LHCN-M2 (cell line): ENCODE data around the gene RIOK3. TPM values are rescaled to one million over a fixed set of nuclear protein-coding genes. Genes with fewer than 3 reads are reported as not detected.

Experiments used
- DNase-seq: peaks from one replicate; pipeline ENCODE4 v3.0.0-alpha.2; 2012; ENCODE audit warnings: low read depth
- total RNA-seq: library from RNA; depleted of rRNA; stranded (reverse); fragments of >200 nt; gene quantifications from 2 replicates; pipeline ENCODE4 v1.2.3, GENCODE V29; 2014; rRNA removed

RIOK3 gene
- total RNA-seq, 1 experiment from 2014 or later = 50.6 TPM

DNA sequence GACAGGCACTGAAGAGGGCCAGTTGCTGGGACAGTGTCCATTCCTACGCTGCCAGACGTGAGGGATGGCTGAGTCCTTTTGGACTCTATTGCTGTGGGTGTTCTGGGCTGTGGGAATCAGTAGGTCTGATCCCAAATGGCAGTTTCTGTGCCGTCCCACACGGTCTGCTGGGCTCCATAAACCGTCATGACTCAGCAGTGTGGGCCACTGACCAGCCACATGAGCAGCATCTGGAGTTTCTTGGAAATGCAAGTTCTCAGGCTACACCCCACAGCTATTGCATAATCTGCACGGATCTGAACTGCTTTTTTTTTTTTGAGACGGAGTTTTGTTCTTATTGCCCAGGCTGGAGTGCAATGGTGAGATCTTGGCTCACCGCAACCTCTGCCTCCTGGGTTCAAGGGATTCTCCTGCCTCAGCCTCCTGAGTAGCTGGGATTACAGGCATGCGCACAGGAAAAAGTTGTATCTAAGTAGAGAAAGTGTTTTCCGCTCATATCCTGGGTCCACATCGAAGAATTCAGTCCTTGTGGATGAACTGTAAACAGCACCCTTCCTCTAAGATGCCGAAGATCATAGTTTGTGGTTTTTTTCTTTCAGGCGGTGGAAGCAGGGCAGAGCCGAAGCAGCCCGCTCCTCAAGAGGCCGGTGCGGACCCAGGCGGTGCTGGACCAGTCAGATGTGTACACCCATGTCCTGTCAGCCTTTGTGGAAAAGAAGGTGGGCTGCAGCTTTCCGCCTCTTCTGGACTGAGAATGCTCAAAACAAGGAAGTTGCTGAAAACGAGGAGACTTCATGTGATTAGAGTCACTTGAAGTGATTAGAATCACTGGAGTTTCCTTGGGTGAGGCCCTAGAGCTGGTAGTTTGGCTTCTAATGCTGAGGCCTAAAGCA, 75.7 kb downstream of the RIOK3 start:
- DNase-seq = peak; percentile 91

DNA sequence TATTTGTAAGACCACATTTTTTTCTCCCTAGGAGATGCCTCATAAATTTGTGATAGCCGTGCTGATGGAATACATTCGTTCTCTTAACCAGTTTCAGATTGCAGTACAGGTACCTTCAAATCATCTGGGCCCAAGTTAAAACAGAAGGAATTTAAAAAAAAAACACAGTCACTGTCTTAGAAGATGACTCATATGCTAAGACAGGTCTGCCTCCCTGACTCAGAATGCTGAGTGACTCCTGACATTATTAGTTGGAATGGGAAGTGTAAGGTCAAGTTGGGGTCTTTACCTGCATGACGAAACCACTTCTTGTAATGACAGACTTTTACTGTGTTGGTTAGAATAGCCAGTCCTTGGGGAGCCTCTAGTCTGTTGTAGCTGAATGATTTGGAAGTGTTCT, 76.5 kb downstream of the RIOK3 start:
- DNase-seq = peak; percentile 66

DNA sequence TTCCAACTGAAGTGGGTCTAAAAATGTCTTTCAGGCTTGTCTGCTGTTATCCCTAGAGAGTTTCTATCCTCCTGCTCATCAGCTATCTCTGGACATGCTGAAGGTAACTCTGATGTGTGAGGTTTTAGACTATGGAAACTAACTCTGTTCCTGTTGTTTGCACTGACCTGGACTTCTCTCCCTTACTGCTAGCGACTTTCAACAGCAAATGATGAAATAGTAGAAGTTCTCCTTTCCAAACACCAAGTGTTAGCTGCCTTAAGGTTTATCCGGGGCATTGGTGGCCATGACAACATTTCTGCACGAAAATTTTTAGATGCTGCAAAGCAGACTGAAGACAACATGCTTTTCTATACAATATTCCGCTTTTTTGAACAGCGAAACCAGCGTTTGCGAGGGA, 77.1 kb downstream of the RIOK3 start:
- no peak for DNase-seq

DNA sequence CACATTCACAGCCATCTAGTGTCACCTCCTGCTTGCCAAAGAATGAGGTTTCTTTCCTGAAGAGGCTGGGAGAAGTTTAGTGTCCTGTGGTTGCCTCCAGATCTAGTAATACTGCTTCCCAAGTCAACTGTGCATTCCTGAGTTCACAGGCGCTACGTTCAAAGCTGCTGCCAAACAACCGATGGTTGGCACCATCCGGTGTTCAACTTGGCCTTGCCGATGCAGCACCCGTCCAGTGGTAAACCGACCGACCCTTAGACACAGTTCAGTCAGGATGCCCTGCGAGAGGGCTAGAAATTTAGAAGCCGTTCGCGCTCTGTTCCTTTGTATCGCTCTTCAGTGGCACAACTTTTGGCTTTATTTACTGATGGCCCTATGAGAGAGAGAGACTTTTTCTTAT, 78.8 kb downstream of the RIOK3 start:
- DNase-seq = no peak

Other genes with a start within 250 kb of the RIOK3 start
- gene RMC1, start 50.2 kb downstream of the RIOK3 start, total RNA-seq = 24.5 and 27.4 TPM in 2 replicates
- gene NPC1, start 133.2 kb downstream of the RIOK3 start, total RNA-seq = 63.1 and 71.8 TPM in 2 replicates
- gene ANKRD29, start 209.6 kb downstream of the RIOK3 start, total RNA-seq = 5.8 and 7.1 TPM in 2 replicates
- 3.3 and 4.2 TPM in 2 replicates for gene LAMA3, start 236.2 kb downstream of the RIOK3 start, total RNA-seq